Ovary (tissue), 9 donors: ENCODE results near the gene ARHGDIA. TPM values are rescaled to one million over a fixed set of nuclear protein-coding genes. Genes with fewer than 3 reads are reported as not detected.
A peak's percentile ranks its signal among the peaks of the same experiment; 100 is the strongest.

ENCODE experiments used
- DNase-seq, 5 donors: peaks; one replicate each; pipeline ENCODE4 v3.0.0-alpha.2; 2019 to 2020
- H3K27ac ChIP-seq, 2 donors: fragments of 200-600 bp; one replicate each; pipeline versions ENCODE4 v1.5.1 to v1.8.0; 2019 to 2022
- H3K27me3 ChIP-seq: fragments of 200-600 bp; one replicate; pipeline ENCODE4 v1.8.0; 2022
- H3K36me3 ChIP-seq: fragments of 200-600 bp; sonication (generic); one replicate; pipeline ENCODE4 v1.5.1; 2019
- H3K4me1 ChIP-seq: one replicate; pipeline ENCODE4 v1.8.1; 2013; ENCODE audit warnings: mild to moderate bottlenecking, moderate library complexity; ENCODE audit not compliant: insufficient read depth
- H3K4me3 ChIP-seq: fragments of 200-600 bp; sonication (generic); one replicate; pipeline ENCODE4 v1.5.1; 2017
- H3K9me3 ChIP-seq, 2 donors: fragments of 200-600 bp in 1 of 2; sonication (generic) in 1 of 2; one replicate each; pipeline versions ENCODE4 v1.5.1 to v1.8.1; 2013 to 2019; ENCODE audit warnings: mild to moderate bottlenecking in 1 of 2, moderate library complexity in 1 of 2
- EP300 ChIP-seq: sonication (generic); formaldehyde crosslinking; IDR thresholded peaks from one replicate; pipeline ENCODE4 v1.6.1; 2017; ENCODE audit warnings: antibody characterized with exemption
- POLR2A ChIP-seq: fragments of 450-650 bp; IDR thresholded peaks from one replicate; pipeline ENCODE4 v1.6.1; 2017; ENCODE audit warnings: antibody characterized with exemption, mild to moderate bottlenecking, moderate library complexity
- WGBS, 3 donors: extraction: QIAGEN DNeasy Blood & Tissue Kit in 1 of 3; methylation state at CpG; one replicate each; pipeline versions ENCODE4 v1.1.5 to v1.1.7; 2013 to 2017; 5-methylcytosine and 5-hydroxymethylcytosine counted together
- intact Hi-C, 4 donors: fragments of 100-400 bp; cut with DNase I; formaldehyde crosslinking; loops; one replicate each; pipeline versions ENCODE4 v1.11.0 to v1.15.1; 2022 to 2023
- polyA plus RNA-seq, 2 donors: library from polyadenylated mRNA; stranded (reverse); fragments of 200-250 nt in 1 of 2; fragments of 350-450 nt in 1 of 2; fragmentation: Illumina TruSeq in 1 of 2; extraction: RNeasy Lipid Tissue Mini Kit (QIAGEN cat#74804) in 1 of 2; gene quantifications; one replicate each; pipeline ENCODE4 v1.2.3, GENCODE V29; 2013 to 2014
- total RNA-seq, 7 donors: library from RNA; depleted of rRNA in 2 of 7; stranded (reverse); fragments of >200 nt in 2 of 7; fragmentation: NEBNext Ultra II Directional in 3 of 7; extraction: Animal tissue kit (Norgen Biotek cat#: 25700) in 3 of 7; gene quantifications; one replicate each; pipeline versions ENCODE4 v1.1.0 to v1.2.4, GENCODE V29; 2016 to 2023
- TF ChIP-seq, protein P1 (sequence below), 3 donors: fragments of 450-650 bp in 2 of 3; fragments of 200-600 bp in 1 of 3; IDR thresholded peaks; one replicate each; pipeline versions ENCODE4 v1.5.1 to v1.8.0; 2016 to 2022; ENCODE audit warnings: antibody characterized with exemption in 3 of 3, mild to moderate bottlenecking in 1 of 3
- donor health status: DM: no; HTN: no; CAD: no; lungs with moderate emphysema.
- donor health status: DM: no; HTN: no; CAD: no.
- donor health status: Bipolar disorder and iron deficiency.
- donor health status: DM: yes; HTN: yes; CAD: no.
- donor health status: DM: no; HTN: no; CAD: no.
- donor health status: DM: yes; HTN: yes; CAD: no.

ARHGDIA gene
- total and polyA plus RNA-seq, 9 donors: 52.0 to 455 (median 293) TPM

DNA sequence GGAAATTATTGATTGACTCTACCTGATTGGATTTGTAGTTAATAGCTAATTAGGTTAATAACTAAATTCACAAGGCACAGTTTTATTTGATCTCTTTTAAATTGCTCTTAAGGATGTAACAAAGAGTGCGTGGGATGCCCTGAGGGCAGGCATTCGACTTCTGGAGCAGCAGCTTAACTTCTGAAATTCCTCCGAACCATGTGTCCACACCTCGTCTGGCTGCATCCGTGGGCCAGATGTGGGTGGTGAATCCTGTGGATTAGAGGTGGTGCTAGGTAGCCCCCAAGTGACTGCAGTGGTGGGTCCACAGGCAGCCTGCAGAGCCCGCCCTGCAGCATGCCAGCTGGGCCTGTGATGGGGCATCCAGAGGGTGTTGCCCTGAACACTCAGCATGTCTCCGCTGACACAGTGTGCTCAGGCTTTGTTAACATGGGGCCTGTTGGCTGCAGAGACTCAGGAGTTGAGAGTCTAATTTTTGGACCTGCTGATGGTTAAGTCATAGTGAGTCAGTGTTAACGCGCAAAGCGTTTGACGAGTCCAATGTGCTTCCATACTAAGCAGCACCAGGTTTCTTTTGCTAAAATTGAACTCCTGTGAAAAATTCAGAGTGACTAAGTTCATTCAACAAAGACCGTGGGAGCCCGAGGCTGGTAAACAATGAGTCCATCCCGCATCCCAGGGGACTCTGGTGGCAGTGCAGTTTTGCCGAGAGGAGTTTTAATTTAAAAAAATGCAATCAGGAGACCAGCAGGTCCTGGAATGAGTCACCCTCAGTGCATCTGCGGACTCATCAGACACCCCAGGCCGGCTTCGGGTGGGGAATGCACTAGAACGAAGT is 27.1 kb upstream of the ARHGDIA start:
- intact Hi-C loops: no loop called here
- Histone ChIP-seq H3K9me3 (no peaks in the 10 kb centered on the region), H3K4me3 (no peak overlapping the region), H3K36me3 (no peaks in the 10 kb centered on the region), H3K27ac (no peak overlapping the region), H3K4me1 (peaks cover 2% of the 10 kb centered on the region), H3K27me3 (no peaks in the 10 kb centered on the region)
- TF ChIP-seq POLR2A (no peak), EP300 (no peak)
- TF ChIP-seq, protein P1, sequence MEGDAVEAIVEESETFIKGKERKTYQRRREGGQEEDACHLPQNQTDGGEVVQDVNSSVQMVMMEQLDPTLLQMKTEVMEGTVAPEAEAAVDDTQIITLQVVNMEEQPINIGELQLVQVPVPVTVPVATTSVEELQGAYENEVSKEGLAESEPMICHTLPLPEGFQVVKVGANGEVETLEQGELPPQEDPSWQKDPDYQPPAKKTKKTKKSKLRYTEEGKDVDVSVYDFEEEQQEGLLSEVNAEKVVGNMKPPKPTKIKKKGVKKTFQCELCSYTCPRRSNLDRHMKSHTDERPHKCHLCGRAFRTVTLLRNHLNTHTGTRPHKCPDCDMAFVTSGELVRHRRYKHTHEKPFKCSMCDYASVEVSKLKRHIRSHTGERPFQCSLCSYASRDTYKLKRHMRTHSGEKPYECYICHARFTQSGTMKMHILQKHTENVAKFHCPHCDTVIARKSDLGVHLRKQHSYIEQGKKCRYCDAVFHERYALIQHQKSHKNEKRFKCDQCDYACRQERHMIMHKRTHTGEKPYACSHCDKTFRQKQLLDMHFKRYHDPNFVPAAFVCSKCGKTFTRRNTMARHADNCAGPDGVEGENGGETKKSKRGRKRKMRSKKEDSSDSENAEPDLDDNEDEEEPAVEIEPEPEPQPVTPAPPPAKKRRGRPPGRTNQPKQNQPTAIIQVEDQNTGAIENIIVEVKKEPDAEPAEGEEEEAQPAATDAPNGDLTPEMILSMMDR (IDR thresholded peaks at IDR 0.05): no peak
- no peak for DNase-seq
- WGBS, 3 donors: 83 to 86% (median 85%) methylated on average over 19 of the region's 19 CpGs

DNA sequence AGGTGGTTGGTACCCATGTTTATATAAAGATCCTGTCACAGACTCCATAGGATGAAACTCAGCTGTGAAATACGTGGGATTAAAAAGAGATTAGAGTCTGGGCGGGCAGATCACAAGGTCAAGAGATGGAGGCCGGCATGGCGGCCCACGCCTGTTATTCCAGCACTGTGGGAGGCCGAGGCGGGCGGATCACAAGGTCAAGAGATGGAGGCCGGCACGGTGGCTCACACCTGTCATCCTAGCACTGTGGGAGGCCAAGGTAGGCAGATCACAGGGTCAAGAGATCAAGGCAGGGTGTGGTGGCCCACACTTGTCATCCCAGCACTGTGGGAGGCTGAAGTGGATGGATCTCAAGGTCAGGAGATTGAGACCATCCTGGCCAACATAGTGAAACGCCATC is 24.3 kb upstream of the ARHGDIA start:
- H3K27ac ChIP-seq: no peak overlapping the region
- WGBS, 3 donors: 76 to 83% (median 81%) methylated on average over 11 of the region's 11 CpGs
- peaks cover 10% of the 10 kb centered on the region for H3K4me1 ChIP-seq
- no peak overlapping the region for H3K4me3 ChIP-seq
- H3K27me3 ChIP-seq: no peaks in the 10 kb centered on the region
- H3K9me3 ChIP-seq: no peaks in the 10 kb centered on the region
- TF ChIP-seq, protein P1 (IDR thresholded peaks at IDR 0.05): no peak
- no peak for TF ChIP-seq EP300
- TF ChIP-seq POLR2A: no peak
- no peak for DNase-seq
- H3K36me3 ChIP-seq: no peaks in the 10 kb centered on the region
- intact Hi-C loops: no loop called here

DNA sequence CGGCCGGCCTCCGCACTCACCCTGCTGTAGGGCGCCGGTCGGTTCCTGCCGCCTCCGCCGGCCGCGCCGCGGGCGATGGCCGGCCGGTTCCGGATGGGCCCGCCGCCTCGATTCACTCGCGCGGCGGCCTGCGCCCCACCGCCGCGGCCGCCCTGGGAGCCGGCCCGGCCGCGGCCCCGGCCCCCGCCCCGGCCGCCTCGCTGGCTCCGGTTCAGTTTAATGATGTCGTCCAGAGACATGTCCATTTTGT is 20.1 kb upstream of the ARHGDIA start:
- no peak for DNase-seq
- Histone ChIP-seq H3K9me3 (no peaks in the 10 kb centered on the region), H3K4me3 (peak overlapping the region; percentile 99), H3K27ac (peak overlapping the region; percentile 33 to 76), H3K36me3 (no peaks in the 10 kb centered on the region), H3K27me3 (no peaks in the 10 kb centered on the region), H3K4me1 (peaks cover 11% of the 10 kb centered on the region)
- intact Hi-C loops: no loop called here
- 0 to 2% (median 1%) methylated on average over 1 to 40 of the region's 40 CpGs for WGBS, 3 donors
- TF ChIP-seq, protein P1 (IDR thresholded peaks at IDR 0.05): no peak
- TF ChIP-seq POLR2A (no peak), EP300 (no peak)

DNA sequence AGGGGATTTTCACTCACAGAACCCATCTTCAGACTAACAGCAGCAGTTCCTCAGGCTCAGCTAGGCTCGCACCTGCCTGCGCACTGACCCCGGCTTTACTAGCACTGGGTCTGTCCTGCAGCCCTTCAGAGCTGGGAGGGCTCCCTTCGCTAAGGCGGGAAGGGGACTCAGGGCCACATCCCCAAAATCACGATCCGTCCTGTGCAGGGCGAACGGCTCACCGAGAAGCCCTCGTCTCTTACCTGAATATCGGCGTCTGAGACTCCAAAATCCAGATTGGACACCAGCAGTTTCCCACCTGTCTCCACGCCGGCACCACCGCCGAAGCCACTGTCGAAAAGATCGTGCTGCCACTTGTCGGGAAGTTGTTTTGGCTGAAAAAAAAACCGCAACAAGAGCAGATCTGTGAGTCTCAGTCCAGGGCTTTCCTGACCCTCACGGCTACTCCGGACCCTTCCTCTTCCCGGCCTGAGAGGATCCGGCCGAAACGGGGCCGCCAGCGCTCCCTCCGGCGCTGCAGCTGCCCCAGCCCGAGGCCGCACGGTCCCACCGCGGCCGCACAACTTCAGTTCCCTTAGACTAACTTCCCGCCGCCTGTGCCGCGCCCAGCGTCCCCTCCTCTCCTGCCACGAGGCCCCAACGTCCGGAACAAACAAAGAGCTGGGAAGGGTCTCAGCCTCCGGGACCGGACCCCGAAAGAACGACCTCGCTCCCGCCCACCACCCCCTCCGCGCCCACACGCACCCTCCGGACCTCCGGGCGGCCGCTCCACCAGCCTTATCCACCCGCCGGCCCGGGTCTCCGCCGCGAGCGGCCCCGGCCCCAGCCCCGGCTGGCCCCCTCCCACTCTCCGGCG is 19.5 kb upstream of the ARHGDIA start:
- DNase-seq: peak in 1 of 5 donors; percentile 47
- 5 to 8% (median 8%) methylated on average over 45 to 69 of the region's 69 CpGs for WGBS, 3 donors
- H3K27me3 ChIP-seq: no peaks in the 10 kb centered on the region

More for the DNA sequence above, 19.5 kb upstream of the ARHGDIA start:
- peaks cover 11% of the 10 kb centered on the region for H3K4me1 ChIP-seq
- H3K4me3 ChIP-seq: peak overlapping the region; percentile 99
- no peaks in the 10 kb centered on the region for H3K36me3 ChIP-seq
- intact Hi-C loops: no loop called here
- H3K27ac ChIP-seq: peak overlapping the region; percentile 33 to 76
- no peaks in the 10 kb centered on the region for H3K9me3 ChIP-seq
- TF ChIP-seq, protein P1 (IDR thresholded peaks at IDR 0.05): no peak
- TF ChIP-seq POLR2A (no peak), EP300 (no peak)
